ENCODE data around the gene ELFN2. TPM values are rescaled to one million over a fixed set of nuclear protein-coding genes. Genes with fewer than 3 reads are reported as not detected.

ELFN2 gene
- total RNA-seq, 1 experiment from 2014 or later: 10.0 TPM

DNA sequence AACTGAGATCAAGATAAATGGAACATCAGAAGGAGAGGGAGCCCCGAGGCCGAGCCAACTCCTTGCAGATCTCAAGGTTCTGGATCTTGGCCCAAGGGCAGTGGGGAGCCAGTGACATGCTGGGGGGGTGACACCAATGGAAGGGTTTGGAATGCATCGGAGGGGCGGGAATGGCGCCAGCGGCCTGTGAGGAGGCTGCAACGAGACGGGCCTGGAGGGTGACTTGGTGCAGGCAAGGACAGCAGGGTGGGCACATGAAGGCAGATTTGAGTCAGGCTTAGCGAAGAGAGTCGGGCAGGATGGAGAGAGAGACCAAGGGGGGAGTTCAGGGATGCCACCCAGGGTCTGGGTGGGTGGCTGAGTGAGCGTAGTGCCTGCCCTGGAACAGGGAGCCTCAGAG is 23.2 kb downstream of the ELFN2 start:
- H3K9me2 ChIP-seq (replicated peaks; ENCODE audit: low read length): no peaks in the 10 kb centered on the region
- no peak overlapping the region for H3K27ac ChIP-seq (ENCODE audit: low read length)
- intact Hi-C loops (cut with micrococcal nuclease): no loop called here
- no peaks in the 10 kb centered on the region for H3F3A ChIP-seq (ENCODE audit: low read length, unreplicated experiment)
- ATAC-seq (no peak), DNase-seq (no peak)
- ChIA-PET CTCF (no interaction called here), POLR2A (ENCODE audit: unreplicated experiment) (no interaction called here)
- H3K9ac ChIP-seq (ENCODE audit: low read length): no peak overlapping the region
- BruUV-seq (replicated peaks): no TSS peak
- H3K36me3 ChIP-seq (ENCODE audit: low read depth, low read length): no peaks in the 10 kb centered on the region
- peaks cover 8% of the 10 kb centered on the region; the same call in 1 of the 2 replicates for H3K79me2 ChIP-seq (ENCODE audit: low read length)
- no peak for TF ChIP-seq EZH2phosphoT487 (IDR thresholded peaks at IDR 0.05; ENCODE audit: borderline replicate concordance, low read length)
- TF ChIP-seq EZH2 (IDR thresholded peaks at IDR 0.05; ENCODE audit: low read length, unreplicated experiment): no peak
- H3K4me3 ChIP-seq (ENCODE audit: low read length): no peak overlapping the region
- no peak overlapping the region for H2AFZ ChIP-seq (ENCODE audit: low read length)
- no peaks in the 10 kb centered on the region for H3K9me3 ChIP-seq (ENCODE audit: low read length)
- no peaks in the 10 kb centered on the region for H4K20me1 ChIP-seq (ENCODE audit: low read length)
- no peak overlapping the region for H3K4me2 ChIP-seq (ENCODE audit: low read length)
- no peaks in the 10 kb centered on the region for H3K27me3 ChIP-seq (ENCODE audit: low read length)
- no peaks in the 10 kb centered on the region for H3K4me1 ChIP-seq (ENCODE audit: insufficient read depth, low read length)

DNA sequence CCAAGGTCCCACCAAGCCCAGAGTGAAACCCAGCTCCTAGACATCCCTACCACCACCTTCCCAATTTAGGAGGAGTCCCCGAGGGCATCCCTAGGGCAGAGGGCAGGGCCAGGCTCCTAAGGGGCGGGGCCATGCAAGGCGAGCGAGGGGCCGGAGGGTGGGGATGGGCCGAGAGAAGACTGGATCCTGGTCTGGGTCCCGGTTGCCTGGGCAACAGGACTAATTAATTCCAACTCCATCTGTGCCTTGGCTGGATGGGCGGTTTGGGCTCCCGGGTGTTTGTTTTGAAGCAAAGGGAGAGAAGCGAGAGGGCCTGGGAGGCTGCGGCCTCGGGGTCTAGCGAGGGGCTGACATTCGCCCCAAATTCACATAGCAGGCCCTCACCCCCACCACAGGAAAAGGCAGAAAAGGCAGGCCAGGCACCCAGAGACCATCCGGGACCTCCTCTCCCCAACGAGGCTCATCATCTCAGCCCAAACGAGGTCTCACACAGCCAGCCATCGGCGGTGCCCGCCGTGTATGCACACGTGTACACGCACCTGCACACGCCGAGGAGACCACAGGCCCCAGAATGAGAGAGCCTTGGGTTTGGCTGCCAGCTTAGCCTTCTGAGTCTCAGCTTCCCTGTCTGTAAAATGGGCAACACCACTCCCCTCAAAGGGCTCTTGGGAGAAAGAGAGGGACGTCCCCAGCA is 23.9 kb downstream of the ELFN2 start:
- no peaks in the 10 kb centered on the region for H3F3A ChIP-seq (ENCODE audit: low read length, unreplicated experiment)
- H3K27me3 ChIP-seq (ENCODE audit: low read length): no peaks in the 10 kb centered on the region
- H3K36me3 ChIP-seq (ENCODE audit: low read depth, low read length): no peaks in the 10 kb centered on the region
- H3K9me2 ChIP-seq (replicated peaks; ENCODE audit: low read length): no peaks in the 10 kb centered on the region
- H3K27ac ChIP-seq (ENCODE audit: low read length): no peak overlapping the region
- TF ChIP-seq EZH2 (IDR thresholded peaks at IDR 0.05; ENCODE audit: low read length, unreplicated experiment): no peak
- TF ChIP-seq EZH2phosphoT487 (IDR thresholded peaks at IDR 0.05; ENCODE audit: borderline replicate concordance, low read length): no peak
- TF ChIP-seq, protein P1, sequence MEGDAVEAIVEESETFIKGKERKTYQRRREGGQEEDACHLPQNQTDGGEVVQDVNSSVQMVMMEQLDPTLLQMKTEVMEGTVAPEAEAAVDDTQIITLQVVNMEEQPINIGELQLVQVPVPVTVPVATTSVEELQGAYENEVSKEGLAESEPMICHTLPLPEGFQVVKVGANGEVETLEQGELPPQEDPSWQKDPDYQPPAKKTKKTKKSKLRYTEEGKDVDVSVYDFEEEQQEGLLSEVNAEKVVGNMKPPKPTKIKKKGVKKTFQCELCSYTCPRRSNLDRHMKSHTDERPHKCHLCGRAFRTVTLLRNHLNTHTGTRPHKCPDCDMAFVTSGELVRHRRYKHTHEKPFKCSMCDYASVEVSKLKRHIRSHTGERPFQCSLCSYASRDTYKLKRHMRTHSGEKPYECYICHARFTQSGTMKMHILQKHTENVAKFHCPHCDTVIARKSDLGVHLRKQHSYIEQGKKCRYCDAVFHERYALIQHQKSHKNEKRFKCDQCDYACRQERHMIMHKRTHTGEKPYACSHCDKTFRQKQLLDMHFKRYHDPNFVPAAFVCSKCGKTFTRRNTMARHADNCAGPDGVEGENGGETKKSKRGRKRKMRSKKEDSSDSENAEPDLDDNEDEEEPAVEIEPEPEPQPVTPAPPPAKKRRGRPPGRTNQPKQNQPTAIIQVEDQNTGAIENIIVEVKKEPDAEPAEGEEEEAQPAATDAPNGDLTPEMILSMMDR (conservative IDR thresholded peaks at IDR 0.05; ENCODE audit: low read depth, low read length): no peak
- H3K4me2 ChIP-seq (ENCODE audit: low read length): no peak overlapping the region
- H3K4me3 ChIP-seq (ENCODE audit: low read length): no peak overlapping the region
- CTCF ChIA-PET: no interaction called here
- DNase-seq: no peak
- no peak overlapping the region for H3K9ac ChIP-seq (ENCODE audit: low read length)
- POLR2A ChIA-PET (ENCODE audit: unreplicated experiment): no interaction called here
- no peak overlapping the region for H2AFZ ChIP-seq (ENCODE audit: low read length)
- no peaks in the 10 kb centered on the region for H3K4me1 ChIP-seq (ENCODE audit: insufficient read depth, low read length)
- no TSS peak for BruUV-seq (replicated peaks)
- H3K9me3 ChIP-seq (ENCODE audit: low read length): no peaks in the 10 kb centered on the region
- no peaks in the 10 kb centered on the region for H4K20me1 ChIP-seq (ENCODE audit: low read length)
- ATAC-seq: no peak
- intact Hi-C loops (cut with micrococcal nuclease): no loop called here
- peaks cover 3% of the 10 kb centered on the region; the same call in 1 of the 2 replicates for H3K79me2 ChIP-seq (ENCODE audit: low read length)

DNA sequence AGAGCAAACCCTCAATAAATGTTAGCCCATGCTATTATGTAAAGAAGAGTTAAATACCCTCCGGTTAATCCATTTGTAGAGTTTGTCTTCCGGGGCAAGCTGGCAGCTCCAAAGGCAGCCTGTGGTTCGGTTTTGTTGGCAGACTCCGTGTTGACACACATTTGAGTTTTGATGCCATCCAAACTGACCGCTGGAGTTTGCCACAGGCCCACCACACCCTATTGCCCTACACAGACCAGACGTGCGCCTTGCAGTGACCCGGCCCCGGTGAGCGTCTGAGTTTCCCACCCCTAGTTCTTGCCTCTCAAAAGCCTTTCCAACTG is 25.1 kb downstream of the ELFN2 start:
- H4K20me1 ChIP-seq (ENCODE audit: low read length): no peaks in the 10 kb centered on the region
- H3K79me2 ChIP-seq (ENCODE audit: low read length): no peaks in the 10 kb centered on the region
- POLR2A ChIA-PET (ENCODE audit: unreplicated experiment): no interaction called here
- H3K9me2 ChIP-seq (replicated peaks; ENCODE audit: low read length): no peaks in the 10 kb centered on the region
- no peak overlapping the region for H3K9ac ChIP-seq (ENCODE audit: low read length)
- no peaks in the 10 kb centered on the region for H3K4me1 ChIP-seq (ENCODE audit: insufficient read depth, low read length)
- TF ChIP-seq EZH2 (IDR thresholded peaks at IDR 0.05; ENCODE audit: low read length, unreplicated experiment) (no peak), EZH2phosphoT487 (IDR thresholded peaks at IDR 0.05; ENCODE audit: borderline replicate concordance, low read length) (no peak)
- TF ChIP-seq, protein P1 (conservative IDR thresholded peaks at IDR 0.05; ENCODE audit: low read depth, low read length): no peak
- no peak overlapping the region for H2AFZ ChIP-seq (ENCODE audit: low read length)
- H3F3A ChIP-seq (ENCODE audit: low read length, unreplicated experiment): no peaks in the 10 kb centered on the region
- H3K36me3 ChIP-seq (ENCODE audit: low read depth, low read length): no peaks in the 10 kb centered on the region
- H3K4me3 ChIP-seq (ENCODE audit: low read length): no peak overlapping the region
- no peak overlapping the region for H3K4me2 ChIP-seq (ENCODE audit: low read length)
- no peak for DNase-seq
- CTCF ChIA-PET: no interaction called here
- intact Hi-C loops (cut with micrococcal nuclease): no loop called here
- H3K27ac ChIP-seq (ENCODE audit: low read length): no peak overlapping the region
- H3K27me3 ChIP-seq (ENCODE audit: low read length): no peaks in the 10 kb centered on the region
- H3K9me3 ChIP-seq (ENCODE audit: low read length): no peaks in the 10 kb centered on the region
- BruUV-seq (replicated peaks): no TSS peak
- ATAC-seq: no peak
